Hepatocyte (in vitro differentiated cells): ENCODE results near the gene DDX52. TPM values are rescaled to one million over a fixed set of nuclear protein-coding genes. Genes with fewer than 3 reads are reported as not detected.

ENCODE experiments used
- DNase-seq: peaks from one replicate; pipeline ENCODE4 v3.0.0-alpha.2; 2016; ENCODE audit warnings: low spot score
- H2AFZ ChIP-seq: fragments of 200-600 bp; sonication (generic); 2 replicates; pipeline ENCODE4 v1.6.0; 2016; ENCODE audit warnings: antibody characterized with exemption, mild to moderate bottlenecking
- H3K27ac ChIP-seq: fragments of 200-600 bp; sonication (generic); 2 replicates; pipeline ENCODE4 v1.5.1; 2016; ENCODE audit warnings: mild to moderate bottlenecking
- H3K27me3 ChIP-seq: fragments of 200-600 bp; sonication (generic); 2 replicates; pipeline ENCODE4 v1.6.1; 2016
- H3K36me3 ChIP-seq: fragments of 200-600 bp; sonication (generic); replicated peaks from 2 replicates; pipeline ENCODE4 v1.5.1; 2016; ENCODE audit warnings: low read depth; ENCODE audit not compliant: insufficient read depth
- H3K4me1 ChIP-seq: fragments of 200-600 bp; sonication (generic); 2 replicates; pipeline ENCODE4 v1.5.1; 2016; ENCODE audit warnings: mild to moderate bottlenecking, moderate library complexity; ENCODE audit not compliant: insufficient read depth
- H3K4me2 ChIP-seq: fragments of 200-600 bp; sonication (generic); 2 replicates; pipeline ENCODE4 v1.6.0; 2016
- H3K4me3 ChIP-seq: fragments of 200-600 bp; sonication (generic); 2 replicates; pipeline ENCODE4 v1.5.1; 2016; ENCODE audit warnings: mild to moderate bottlenecking
- H3K79me2 ChIP-seq: fragments of 200-600 bp; sonication (generic); 2 replicates; pipeline ENCODE4 v1.6.0; 2017; ENCODE audit warnings: mild to moderate bottlenecking
- H3K9me2 ChIP-seq: fragments of 200-600 bp; sonication (generic); replicated peaks from 2 replicates; pipeline ENCODE4 v1.6.0; 2017; ENCODE audit warnings: mild to moderate bottlenecking; ENCODE audit not compliant: insufficient read depth
- H3K9me3 ChIP-seq: fragments of 200-600 bp; sonication (generic); 2 replicates; pipeline ENCODE4 v1.5.1; 2016; ENCODE audit warnings: low read depth, mild to moderate bottlenecking
- H4K20me1 ChIP-seq: fragments of 200-600 bp; sonication (generic); 2 replicates; pipeline ENCODE4 v1.6.0; 2016; ENCODE audit warnings: mild to moderate bottlenecking; ENCODE audit not compliant: insufficient read depth, poor library complexity, severe bottlenecking
- EZH2 ChIP-seq: fragments of 200-600 bp; sonication (generic); IDR thresholded peaks from 2 replicates; pipeline ENCODE4 v1.6.1; 2016; ENCODE audit warnings: antibody characterized with exemption, mild to moderate bottlenecking, borderline replicate concordance
- EZH2phosphoT487 ChIP-seq: fragments of 200-600 bp; sonication (generic); IDR thresholded peaks from one replicate; pipeline ENCODE4 v1.6.1; 2018; ENCODE audit warnings: antibody characterized with exemption, mild to moderate bottlenecking, low read depth, moderate library complexity; ENCODE audit not compliant: unreplicated experiment, severe bottlenecking
- WGBS: methylation state at CpG from one replicate; pipeline ENCODE4 v1.1.6; 2016; ENCODE audit warnings: low lambda C conversion rate; ENCODE audit errors: missing lambda C conversion rate; 5-methylcytosine and 5-hydroxymethylcytosine counted together
- polyA plus RNA-seq: library from polyadenylated mRNA; unstranded; fragments of >200 nt; fragmentation: Nextera tagmentation; extraction: Ambion mirVana; gene quantifications from 2 replicates; pipeline ENCODE4 v1.2.1, GENCODE V29; 2016
- total RNA-seq: library from RNA; depleted of rRNA; stranded (reverse); fragments of >200 nt; gene quantifications from 2 replicates; pipeline ENCODE4 v1.2.3, GENCODE V29; 2014
- TF ChIP-seq, protein P1 (sequence below): fragments of 200-600 bp; sonication (generic); IDR thresholded peaks from 2 replicates; pipeline ENCODE4 v1.5.1; 2016; ENCODE audit warnings: antibody characterized with exemption, mild to moderate bottlenecking; ENCODE audit not compliant: poor library complexity

Gene DDX52, protein sequence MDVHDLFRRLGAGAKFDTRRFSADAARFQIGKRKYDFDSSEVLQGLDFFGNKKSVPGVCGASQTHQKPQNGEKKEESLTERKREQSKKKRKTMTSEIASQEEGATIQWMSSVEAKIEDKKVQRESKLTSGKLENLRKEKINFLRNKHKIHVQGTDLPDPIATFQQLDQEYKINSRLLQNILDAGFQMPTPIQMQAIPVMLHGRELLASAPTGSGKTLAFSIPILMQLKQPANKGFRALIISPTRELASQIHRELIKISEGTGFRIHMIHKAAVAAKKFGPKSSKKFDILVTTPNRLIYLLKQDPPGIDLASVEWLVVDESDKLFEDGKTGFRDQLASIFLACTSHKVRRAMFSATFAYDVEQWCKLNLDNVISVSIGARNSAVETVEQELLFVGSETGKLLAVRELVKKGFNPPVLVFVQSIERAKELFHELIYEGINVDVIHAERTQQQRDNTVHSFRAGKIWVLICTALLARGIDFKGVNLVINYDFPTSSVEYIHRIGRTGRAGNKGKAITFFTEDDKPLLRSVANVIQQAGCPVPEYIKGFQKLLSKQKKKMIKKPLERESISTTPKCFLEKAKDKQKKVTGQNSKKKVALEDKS
- total RNA-seq (44.0 and 45.7 TPM in 2 replicates), polyA plus RNA-seq (28.8 and 31.0 TPM in 2 replicates)

DNA sequence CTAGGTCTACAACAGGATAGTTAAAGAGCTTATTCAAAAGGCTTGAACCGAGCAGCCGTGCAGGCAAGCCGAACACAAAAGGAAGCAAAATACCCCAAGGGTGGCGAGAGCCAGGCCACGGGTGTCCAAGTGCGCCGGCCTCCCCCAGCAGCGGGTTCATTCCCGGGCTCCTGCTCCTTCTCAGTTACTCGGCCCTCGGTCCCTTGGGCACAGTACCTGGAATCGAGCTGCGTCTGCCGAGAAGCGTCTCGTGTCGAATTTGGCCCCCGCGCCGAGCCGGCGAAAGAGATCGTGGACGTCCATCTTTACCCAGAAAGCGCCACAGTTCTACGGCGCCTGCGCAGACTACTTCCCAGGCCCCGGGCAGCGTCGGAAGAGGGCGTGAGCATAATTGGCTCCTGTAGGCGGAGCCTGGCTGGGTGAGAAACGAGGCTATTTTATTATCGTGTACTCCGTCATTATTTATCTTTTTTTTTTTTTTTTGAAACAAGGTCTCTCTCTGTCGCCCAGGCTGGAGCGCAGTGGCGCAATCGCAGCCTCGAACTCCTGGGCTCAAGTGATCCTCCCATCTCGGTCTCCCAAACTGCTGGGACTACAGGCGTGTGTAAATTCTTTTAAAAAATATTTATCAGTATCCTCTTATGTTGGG is at the start of gene DDX52:
TSS of gene DDX52 (minus strand) at position 329 of the 649 bp plus-strand sequence. CDS start at position 303, 26 bp downstream.
- no peaks in the 10 kb centered on the region for H3K36me3 ChIP-seq
- peaks cover 10% of the 10 kb centered on the region for H4K20me1 ChIP-seq
- peak within 1 kb of the TSS; percentile 92 for H3K27ac ChIP-seq
- WGBS = 2% methylated on average over 43 of the region's 43 CpGs
- TF ChIP-seq EZH2phosphoT487 (no peak), EZH2 (no peak)
- TF ChIP-seq, protein P1, sequence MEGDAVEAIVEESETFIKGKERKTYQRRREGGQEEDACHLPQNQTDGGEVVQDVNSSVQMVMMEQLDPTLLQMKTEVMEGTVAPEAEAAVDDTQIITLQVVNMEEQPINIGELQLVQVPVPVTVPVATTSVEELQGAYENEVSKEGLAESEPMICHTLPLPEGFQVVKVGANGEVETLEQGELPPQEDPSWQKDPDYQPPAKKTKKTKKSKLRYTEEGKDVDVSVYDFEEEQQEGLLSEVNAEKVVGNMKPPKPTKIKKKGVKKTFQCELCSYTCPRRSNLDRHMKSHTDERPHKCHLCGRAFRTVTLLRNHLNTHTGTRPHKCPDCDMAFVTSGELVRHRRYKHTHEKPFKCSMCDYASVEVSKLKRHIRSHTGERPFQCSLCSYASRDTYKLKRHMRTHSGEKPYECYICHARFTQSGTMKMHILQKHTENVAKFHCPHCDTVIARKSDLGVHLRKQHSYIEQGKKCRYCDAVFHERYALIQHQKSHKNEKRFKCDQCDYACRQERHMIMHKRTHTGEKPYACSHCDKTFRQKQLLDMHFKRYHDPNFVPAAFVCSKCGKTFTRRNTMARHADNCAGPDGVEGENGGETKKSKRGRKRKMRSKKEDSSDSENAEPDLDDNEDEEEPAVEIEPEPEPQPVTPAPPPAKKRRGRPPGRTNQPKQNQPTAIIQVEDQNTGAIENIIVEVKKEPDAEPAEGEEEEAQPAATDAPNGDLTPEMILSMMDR = no peak
- H3K79me2 ChIP-seq = peaks cover 45% of the 10 kb centered on the region
- peaks cover 2% of the 10 kb centered on the region for H3K27me3 ChIP-seq
- peak within 1 kb of the TSS; percentile 47 for H2AFZ ChIP-seq
- peak; percentile 97 for DNase-seq
- no peaks in the 10 kb centered on the region for H3K9me2 ChIP-seq
- H3K4me3 ChIP-seq = peak within 1 kb of the TSS; percentile 80
- H3K4me1 ChIP-seq = peaks cover 23% of the 10 kb centered on the region
- H3K9me3 ChIP-seq = no peaks in the 10 kb centered on the region
- peak within 1 kb of the TSS; percentile 82 for H3K4me2 ChIP-seq

DNA sequence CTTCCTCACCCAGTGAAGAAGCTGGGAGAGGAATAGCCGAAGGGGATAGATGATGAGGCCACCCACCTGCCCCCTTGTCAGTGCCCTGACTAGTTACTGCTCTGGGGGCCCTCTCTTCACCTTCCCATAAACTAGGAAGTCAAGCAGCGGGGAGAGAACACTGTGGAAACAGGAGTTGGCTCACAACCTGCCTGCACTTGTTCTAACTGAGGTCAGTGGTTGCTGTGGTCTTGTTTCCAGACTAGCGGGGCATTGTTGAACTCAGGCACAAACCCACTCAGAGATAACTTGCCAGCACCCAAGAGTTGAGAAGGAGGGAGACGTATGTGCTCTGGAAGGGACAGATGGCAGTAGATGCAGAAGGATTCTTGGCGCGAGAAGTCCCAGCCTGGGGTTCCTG is 48.6 kb upstream of the DDX52 start:
- Histone ChIP-seq H3K4me1 (peaks cover 27% of the 10 kb centered on the region), H2AFZ (no peak overlapping the region), H3K27me3 (no peaks in the 10 kb centered on the region), H3K9me3 (no peaks in the 10 kb centered on the region), H4K20me1 (no peaks in the 10 kb centered on the region), H3K4me3 (no peak overlapping the region), H3K9me2 (no peaks in the 10 kb centered on the region), H3K4me2 (no peak overlapping the region), H3K27ac (peak overlapping the region; percentile 66), H3K79me2 (no peaks in the 10 kb centered on the region), H3K36me3 (no peaks in the 10 kb centered on the region)
- DNase-seq = no peak
- 79% methylated on average over 6 of the region's 6 CpGs for WGBS
- TF ChIP-seq EZH2phosphoT487 (no peak), EZH2 (no peak)
- TF ChIP-seq, protein P1 = no peak

DNA sequence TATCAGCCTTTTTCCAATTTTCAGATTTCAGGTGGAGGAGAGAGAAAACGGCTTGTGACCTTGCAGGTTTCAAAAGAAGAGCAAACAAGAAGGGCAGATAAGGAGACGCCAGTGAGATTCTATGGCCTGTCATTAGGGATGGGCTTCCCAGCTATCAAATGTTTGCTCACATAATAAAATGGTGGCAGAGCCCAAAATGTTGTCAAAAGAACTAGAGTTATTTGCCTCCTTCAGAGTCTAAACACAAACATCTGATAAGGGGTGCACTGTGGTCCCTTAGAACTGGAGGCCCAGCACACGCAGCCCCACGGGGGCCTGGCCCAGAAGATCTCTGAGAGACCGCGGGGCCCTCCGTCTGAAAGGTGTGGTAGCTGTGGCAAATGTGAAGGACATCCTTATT is 46.1 kb upstream of the DDX52 start:
- peak overlapping the region; percentile 66 for H3K27ac ChIP-seq

More for the DNA sequence above, 46.1 kb upstream of the DDX52 start:
- H3K9me2 ChIP-seq = no peaks in the 10 kb centered on the region
- TF ChIP-seq EZH2phosphoT487 = no peak
- TF ChIP-seq, protein P1 = no peak
- no peak for TF ChIP-seq EZH2
- WGBS = 65% methylated on average over 7 of the region's 7 CpGs
- DNase-seq = no peak
- H3K4me3 ChIP-seq = no peak overlapping the region
- H2AFZ ChIP-seq = no peak overlapping the region
- no peaks in the 10 kb centered on the region for H4K20me1 ChIP-seq
- H3K4me2 ChIP-seq = no peak overlapping the region
- H3K36me3 ChIP-seq = no peaks in the 10 kb centered on the region
- no peaks in the 10 kb centered on the region for H3K79me2 ChIP-seq
- H3K9me3 ChIP-seq = no peaks in the 10 kb centered on the region
- no peaks in the 10 kb centered on the region for H3K27me3 ChIP-seq
- peaks cover 32% of the 10 kb centered on the region for H3K4me1 ChIP-seq
